ENCODE data around the gene TNS4.

The TNS4 gene

DNA sequence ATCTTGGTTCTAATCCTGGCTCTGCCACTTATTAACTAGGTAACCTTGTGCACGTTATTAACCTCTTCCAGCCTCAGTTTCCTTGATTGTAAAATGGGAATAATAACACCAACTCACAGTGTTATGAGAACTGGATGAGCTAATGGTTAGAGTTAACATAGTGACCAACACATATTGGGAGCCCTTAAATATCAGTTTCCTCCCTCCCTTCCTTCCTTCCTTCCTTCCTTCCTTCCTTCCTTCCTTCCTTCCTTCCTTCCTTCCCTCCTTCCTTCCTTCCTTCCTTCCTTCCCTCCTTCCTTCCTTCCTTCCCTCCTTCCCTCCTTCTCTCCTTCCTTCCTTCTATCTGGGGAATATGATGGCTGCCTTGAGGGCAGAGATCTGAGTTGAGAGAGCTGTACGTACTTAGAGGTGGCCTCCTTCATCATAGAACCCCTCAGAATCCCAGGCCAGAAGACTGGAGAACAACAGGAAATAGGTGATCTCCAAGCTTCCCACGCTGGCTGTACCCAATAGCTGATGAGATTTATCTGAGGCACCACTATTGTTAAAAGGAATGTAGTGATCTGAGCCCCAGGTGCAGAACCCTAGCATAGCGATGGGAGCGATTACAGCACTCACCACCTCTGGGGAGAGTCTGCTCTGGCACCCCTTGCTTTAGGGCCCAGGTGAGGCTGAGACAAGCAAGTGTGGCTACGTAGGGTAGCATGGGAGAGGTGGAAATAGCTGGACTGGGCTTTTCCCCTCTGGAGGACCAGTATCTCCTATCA, 37.7 kb upstream of the TNS4 start:
- no peak overlapping the region for H3K27ac ChIP-seq
- TF ChIP-seq, protein P1, sequence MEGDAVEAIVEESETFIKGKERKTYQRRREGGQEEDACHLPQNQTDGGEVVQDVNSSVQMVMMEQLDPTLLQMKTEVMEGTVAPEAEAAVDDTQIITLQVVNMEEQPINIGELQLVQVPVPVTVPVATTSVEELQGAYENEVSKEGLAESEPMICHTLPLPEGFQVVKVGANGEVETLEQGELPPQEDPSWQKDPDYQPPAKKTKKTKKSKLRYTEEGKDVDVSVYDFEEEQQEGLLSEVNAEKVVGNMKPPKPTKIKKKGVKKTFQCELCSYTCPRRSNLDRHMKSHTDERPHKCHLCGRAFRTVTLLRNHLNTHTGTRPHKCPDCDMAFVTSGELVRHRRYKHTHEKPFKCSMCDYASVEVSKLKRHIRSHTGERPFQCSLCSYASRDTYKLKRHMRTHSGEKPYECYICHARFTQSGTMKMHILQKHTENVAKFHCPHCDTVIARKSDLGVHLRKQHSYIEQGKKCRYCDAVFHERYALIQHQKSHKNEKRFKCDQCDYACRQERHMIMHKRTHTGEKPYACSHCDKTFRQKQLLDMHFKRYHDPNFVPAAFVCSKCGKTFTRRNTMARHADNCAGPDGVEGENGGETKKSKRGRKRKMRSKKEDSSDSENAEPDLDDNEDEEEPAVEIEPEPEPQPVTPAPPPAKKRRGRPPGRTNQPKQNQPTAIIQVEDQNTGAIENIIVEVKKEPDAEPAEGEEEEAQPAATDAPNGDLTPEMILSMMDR (conservative IDR thresholded peaks at IDR 0.05), result no peak
- TF ChIP-seq ZFX (IDR thresholded peaks at IDR 0.05), result no peak

DNA sequence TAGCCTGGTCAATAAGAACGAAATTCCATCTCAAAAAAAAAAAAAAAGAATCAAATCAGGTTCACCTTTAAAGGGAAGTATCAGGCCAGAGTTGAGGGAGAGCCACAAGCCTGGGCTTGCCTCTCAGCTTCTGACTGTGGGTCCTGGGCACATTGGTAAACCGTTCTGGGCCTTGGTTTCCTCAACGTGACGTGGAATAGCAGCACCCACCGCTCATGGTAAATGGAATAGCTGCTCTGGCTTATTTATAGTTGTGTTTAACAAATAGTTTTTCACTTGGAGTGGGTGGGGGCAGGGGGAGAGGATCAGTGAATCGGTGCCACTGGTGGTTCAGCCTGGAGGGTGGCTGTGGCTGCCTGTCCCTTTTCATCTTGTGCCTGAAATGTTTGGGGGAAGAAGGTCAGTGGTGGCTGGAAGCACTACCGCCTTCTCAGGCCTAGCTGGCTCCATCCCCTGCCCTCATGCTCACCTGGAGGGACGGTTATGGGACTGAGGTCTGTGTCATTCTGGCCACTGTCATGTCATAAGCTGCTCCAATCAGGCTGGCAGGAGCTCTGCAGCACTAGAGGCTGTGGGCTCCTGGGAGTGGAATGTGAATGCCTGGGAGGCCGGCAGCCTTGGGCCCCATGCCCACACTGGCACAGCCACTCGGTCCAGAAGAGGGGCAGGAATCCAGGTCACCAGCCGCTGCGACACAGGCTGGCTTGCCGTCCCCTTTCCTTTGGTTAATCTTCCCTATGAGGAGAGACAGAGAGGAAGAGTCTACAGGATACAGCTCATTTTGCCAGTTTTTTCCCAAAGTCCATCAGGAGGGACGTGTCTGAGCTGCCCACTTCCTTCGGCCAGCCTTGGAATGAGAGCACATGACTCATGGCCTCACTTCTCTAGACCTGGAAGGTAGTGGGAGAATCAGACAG, 36.9 kb upstream of the TNS4 start:
- H3K27ac ChIP-seq, result no peak overlapping the region
- TF ChIP-seq, protein P1 (conservative IDR thresholded peaks at IDR 0.05), result no peak
- no peak for TF ChIP-seq ZFX (IDR thresholded peaks at IDR 0.05)

GRCh38 chr17:40536295-40537171, 35.1 kb upstream of the TNS4 start:
- TF ChIP-seq, protein P1 (conservative IDR thresholded peaks at IDR 0.05), result no peak
- TF ChIP-seq ZFX (IDR thresholded peaks at IDR 0.05), result no peak
- no peak overlapping the region for H3K27ac ChIP-seq

DNA sequence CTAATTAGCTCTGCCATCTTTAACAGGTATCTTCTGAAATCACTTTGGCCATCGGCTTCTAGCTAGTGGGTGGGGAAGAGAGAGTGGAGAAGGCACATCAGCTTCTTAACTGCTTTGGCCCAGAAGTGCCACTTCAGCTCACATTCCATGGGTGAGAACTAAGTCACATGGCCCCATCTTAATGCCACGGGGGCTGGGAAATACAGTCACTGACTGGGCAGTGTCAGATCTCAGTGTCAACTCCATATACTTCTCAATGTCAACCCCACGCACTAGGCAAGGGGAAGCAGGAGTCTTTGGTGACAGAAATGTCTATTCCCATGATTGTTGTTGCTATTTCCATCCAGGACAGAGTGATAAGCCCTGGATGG, 34.5 kb upstream of the TNS4 start:
- no peak for TF ChIP-seq ZFX (IDR thresholded peaks at IDR 0.05)
- TF ChIP-seq, protein P1 (conservative IDR thresholded peaks at IDR 0.05), result no peak
- H3K27ac ChIP-seq, result no peak overlapping the region

- no peak for TF ChIP-seq ZFX (IDR thresholded peaks at IDR 0.05)
- TF ChIP-seq, protein P1 (conservative IDR thresholded peaks at IDR 0.05), result no peak
These were observed 34.0 kb upstream of the TNS4 start for GRCh38 chr17:40535438-40535837.

GRCh38 chr17:40534371-40535189, 33.2 kb upstream of the TNS4 start:
- TF ChIP-seq, protein P1 (conservative IDR thresholded peaks at IDR 0.05), result no peak
- no peak for TF ChIP-seq ZFX (IDR thresholded peaks at IDR 0.05)
- no peak overlapping the region for H3K27ac ChIP-seq

More at GRCh38 chr17:40535438-40535837, 34.0 kb upstream of the TNS4 start:
- no peak overlapping the region for H3K27ac ChIP-seq
